DOHH2 (cell line): ENCODE measurements around the gene MGRN1.

Experiments
- EZH2phosphoT487 ChIP-seq: fragments of 200-600 bp; sonication (generic); IDR thresholded peaks from 2 replicates; pipeline ENCODE4 v1.6.1; 2017; ENCODE audit warnings: borderline replicate concordance, mild to moderate bottlenecking, antibody characterized with exemption, low read length, moderate library complexity, mixed read lengths
- TF ChIP-seq, protein P1 (sequence below): fragments of 200-600 bp; sonication (generic); IDR thresholded peaks from one replicate; pipeline ENCODE4 v1.5.1; 2014; ENCODE audit warnings: antibody characterized with exemption, mild to moderate bottlenecking, low read depth, low read length; ENCODE audit not compliant: poor library complexity, severe bottlenecking

DNA sequence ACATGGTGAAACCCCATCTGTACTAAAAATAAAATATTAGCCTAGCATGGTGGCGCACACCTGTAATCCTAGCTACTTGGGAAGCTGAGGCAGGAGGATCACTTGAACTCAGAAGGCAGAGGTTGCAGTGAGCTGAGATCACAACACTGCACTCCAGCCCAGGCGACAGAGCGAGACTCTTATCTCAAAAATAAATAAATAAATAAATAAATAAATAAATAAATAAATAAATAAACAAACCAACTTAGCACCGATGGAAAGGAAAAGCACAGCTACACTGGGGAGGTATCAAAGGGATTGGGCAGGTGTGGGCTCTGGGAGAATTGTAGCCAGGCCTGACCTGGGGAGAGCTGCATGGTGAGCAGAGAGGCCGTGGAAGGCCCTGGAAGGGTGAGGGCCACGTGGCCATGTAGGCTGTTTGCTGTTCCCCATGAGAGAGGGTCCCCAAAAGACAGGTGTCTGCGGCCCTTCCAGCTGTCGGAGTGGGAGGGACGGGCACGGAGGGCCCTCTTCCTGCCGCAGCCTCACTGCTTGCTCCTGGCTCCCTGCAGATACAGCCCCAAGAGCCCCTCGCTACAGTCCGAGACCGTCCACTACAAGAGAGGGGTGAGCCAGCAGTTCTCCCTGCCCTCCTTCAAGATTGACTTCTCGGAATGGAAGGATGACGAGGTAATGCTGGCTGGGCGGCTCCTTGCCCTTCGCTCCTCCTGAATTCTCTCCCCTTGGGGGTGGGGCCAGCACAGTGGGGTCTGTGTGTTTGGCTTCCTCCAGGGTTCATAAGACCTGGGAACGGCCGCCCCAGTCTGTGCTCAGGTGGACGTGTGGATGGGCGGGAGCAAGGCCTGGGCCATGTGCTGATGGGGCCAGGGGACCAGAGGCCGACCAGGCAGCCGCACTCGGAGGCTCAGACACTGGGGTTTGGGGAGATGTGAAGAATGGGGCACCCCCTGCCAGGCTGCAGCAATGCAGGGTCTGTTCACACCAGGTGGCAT lies 32.4 kb downstream of the MGRN1 start:
- no peak for TF ChIP-seq EZH2phosphoT487
- TF ChIP-seq, protein P1, sequence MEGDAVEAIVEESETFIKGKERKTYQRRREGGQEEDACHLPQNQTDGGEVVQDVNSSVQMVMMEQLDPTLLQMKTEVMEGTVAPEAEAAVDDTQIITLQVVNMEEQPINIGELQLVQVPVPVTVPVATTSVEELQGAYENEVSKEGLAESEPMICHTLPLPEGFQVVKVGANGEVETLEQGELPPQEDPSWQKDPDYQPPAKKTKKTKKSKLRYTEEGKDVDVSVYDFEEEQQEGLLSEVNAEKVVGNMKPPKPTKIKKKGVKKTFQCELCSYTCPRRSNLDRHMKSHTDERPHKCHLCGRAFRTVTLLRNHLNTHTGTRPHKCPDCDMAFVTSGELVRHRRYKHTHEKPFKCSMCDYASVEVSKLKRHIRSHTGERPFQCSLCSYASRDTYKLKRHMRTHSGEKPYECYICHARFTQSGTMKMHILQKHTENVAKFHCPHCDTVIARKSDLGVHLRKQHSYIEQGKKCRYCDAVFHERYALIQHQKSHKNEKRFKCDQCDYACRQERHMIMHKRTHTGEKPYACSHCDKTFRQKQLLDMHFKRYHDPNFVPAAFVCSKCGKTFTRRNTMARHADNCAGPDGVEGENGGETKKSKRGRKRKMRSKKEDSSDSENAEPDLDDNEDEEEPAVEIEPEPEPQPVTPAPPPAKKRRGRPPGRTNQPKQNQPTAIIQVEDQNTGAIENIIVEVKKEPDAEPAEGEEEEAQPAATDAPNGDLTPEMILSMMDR = no peak
